Erythroblast (primary cell): Measurements from ENCODE around the gene IL7R.

Experiments
- GATA1 ChIP-seq: IDR thresholded peaks from 2 replicates; pipeline ENCODE4 v1.6.1; 2011; ENCODE audit warnings: low read depth, mild to moderate bottlenecking, control low read depth, low read length, moderate library complexity
- POLR2A ChIP-seq: IDR thresholded peaks from 2 replicates; pipeline ENCODE4 v1.6.1; 2011; ENCODE audit warnings: mild to moderate bottlenecking, low read length

- TF ChIP-seq POLR2A (no peak), GATA1 (no peak)
Observed at GRCh38 chr5:35876454-35876853, 19.8 kb downstream of the IL7R start.
